Loucy (cell line): ENCODE data around the gene TMEM18.

Experiments used
- H2AFZ ChIP-seq: fragments of 200-600 bp; sonication (generic); 2 replicates; pipeline ENCODE4 v1.6.0; 2016; ENCODE audit warnings: antibody characterized with exemption, mild to moderate bottlenecking, low read length, moderate library complexity
- H3F3A ChIP-seq: fragments of 200-600 bp; 2 replicates; pipeline ENCODE4 v1.6.0; 2016; ENCODE audit warnings: antibody characterized with exemption, low read depth, mild to moderate bottlenecking
- H3K27me3 ChIP-seq: fragments of 200-600 bp; sonication (generic); 2 replicates; pipeline ENCODE4 v1.6.1; 2014; ENCODE audit warnings: low read length, mild to moderate bottlenecking; ENCODE audit not compliant: insufficient read depth, poor library complexity, severe bottlenecking
- H3K36me3 ChIP-seq: fragments of 200-600 bp; sonication (generic); 2 replicates; pipeline ENCODE4 v1.6.1; 2016; ENCODE audit warnings: low read length; ENCODE audit not compliant: insufficient read depth
- H3K4me1 ChIP-seq: fragments of 200-600 bp; sonication (generic); 2 replicates; pipeline ENCODE4 v1.5.1; 2014; ENCODE audit warnings: low read length, mild to moderate bottlenecking; ENCODE audit not compliant: insufficient read depth, poor library complexity, severe bottlenecking
- H3K4me2 ChIP-seq: fragments of 200-600 bp; sonication (generic); 2 replicates; pipeline ENCODE4 v1.6.0; 2014; ENCODE audit warnings: antibody characterized with exemption, low read length, low read depth, mild to moderate bottlenecking; ENCODE audit not compliant: poor library complexity, severe bottlenecking
- H3K4me3 ChIP-seq: fragments of 200-600 bp; sonication (generic); 2 replicates; pipeline ENCODE4 v1.5.1; 2014; ENCODE audit warnings: low read length, mild to moderate bottlenecking, mixed read lengths; ENCODE audit not compliant: poor library complexity, severe bottlenecking
- H3K79me2 ChIP-seq: fragments of 200-600 bp; sonication (generic); 2 replicates; pipeline ENCODE4 v1.6.1; 2014; ENCODE audit warnings: low read length; ENCODE audit not compliant: insufficient read depth
- H3K9ac ChIP-seq: fragments of 200-600 bp; sonication (generic); 2 replicates; pipeline ENCODE4 v1.6.0; 2014; ENCODE audit warnings: mild to moderate bottlenecking, low read depth, low read length, moderate library complexity; ENCODE audit not compliant: poor library complexity, severe bottlenecking
- H3K9me2 ChIP-seq: fragments of 200-600 bp; sonication (generic); replicated peaks from 2 replicates; pipeline ENCODE4 v1.6.1; 2016; ENCODE audit warnings: low read depth, low read length, mixed read lengths
- H3K9me3 ChIP-seq: fragments of 200-600 bp; sonication (generic); 2 replicates; pipeline ENCODE4 v1.6.1; 2014; ENCODE audit warnings: mild to moderate bottlenecking, antibody characterized with exemption, low read length, low read depth; ENCODE audit not compliant: insufficient read depth
- H4K20me1 ChIP-seq: fragments of 200-600 bp; sonication (generic); 2 replicates; pipeline ENCODE4 v1.6.0; 2014; ENCODE audit warnings: antibody characterized with exemption, low read length, mild to moderate bottlenecking; ENCODE audit not compliant: insufficient read depth, poor library complexity, severe bottlenecking
- CTCF ChIP-seq: fragments of 200-600 bp; sonication (generic); conservative IDR thresholded peaks from 2 replicates; pipeline ENCODE4 v1.5.1; 2014; ENCODE audit warnings: mild to moderate bottlenecking, antibody characterized with exemption, low read length
- EZH2phosphoT487 ChIP-seq: fragments of 200-600 bp; IDR thresholded peaks from 2 replicates; pipeline ENCODE4 v1.6.1; 2018; ENCODE audit warnings: antibody characterized with exemption, mild to moderate bottlenecking, moderate library complexity, borderline replicate concordance

Gene TMEM18

GRCh38 chr2:674321-674985 lies 2.8 kb downstream of the TMEM18 start:
- H3K4me2 ChIP-seq, result peak overlapping the region; percentile 87
- no peaks in the 10 kb centered on the region for H3F3A ChIP-seq
- peak overlapping the region; percentile 50 for H3K9ac ChIP-seq
- no peaks in the 10 kb centered on the region for H3K9me3 ChIP-seq
- H3K36me3 ChIP-seq, result peaks cover 23% of the 10 kb centered on the region; the same call in 1 of the 2 replicates
- no peak overlapping the region for H2AFZ ChIP-seq
- H3K79me2 ChIP-seq, result peaks cover 52% of the 10 kb centered on the region
- H3K4me3 ChIP-seq, result peak overlapping the region; percentile 75
- H4K20me1 ChIP-seq, result peaks cover 34% of the 10 kb centered on the region
- TF ChIP-seq CTCF, result no peak
- TF ChIP-seq EZH2phosphoT487, result no peak
- H3K9me2 ChIP-seq, result no peaks in the 10 kb centered on the region
- no peaks in the 10 kb centered on the region for H3K27me3 ChIP-seq
- peaks cover 30% of the 10 kb centered on the region for H3K4me1 ChIP-seq

- Histone ChIP-seq H3K4me1 (peaks cover 30% of the 10 kb centered on the region), H3K9ac (peak overlapping the region; percentile 50), H3K9me3 (no peaks in the 10 kb centered on the region), H3K9me2 (no peaks in the 10 kb centered on the region), H3K36me3 (peaks cover 30% of the 10 kb centered on the region; the same call in 1 of the 2 replicates), H2AFZ (no peak overlapping the region), H3K27me3 (no peaks in the 10 kb centered on the region), H4K20me1 (peaks cover 34% of the 10 kb centered on the region), H3K79me2 (peaks cover 50% of the 10 kb centered on the region), H3F3A (no peaks in the 10 kb centered on the region), H3K4me2 (peak overlapping the region; percentile 87), H3K4me3 (peak overlapping the region; percentile 75)
- no peak for TF ChIP-seq CTCF
Observed at GRCh38 chr2:673615-674320, 3.4 kb downstream of the TMEM18 start.

- Histone ChIP-seq H3K4me3 (peak overlapping the region; percentile 8), H3K36me3 (peaks cover 37% of the 10 kb centered on the region; the same call in 1 of the 2 replicates), H3K27me3 (no peaks in the 10 kb centered on the region), H4K20me1 (peaks cover 34% of the 10 kb centered on the region), H3K9ac (no peak overlapping the region), H3K9me3 (no peaks in the 10 kb centered on the region), H3K4me1 (peaks cover 26% of the 10 kb centered on the region), H3F3A (no peaks in the 10 kb centered on the region), H3K9me2 (no peaks in the 10 kb centered on the region), H3K79me2 (peaks cover 42% of the 10 kb centered on the region), H2AFZ (no peak overlapping the region), H3K4me2 (peak overlapping the region; percentile 87)
- TF ChIP-seq CTCF (no peak), EZH2phosphoT487 (no peak)
Observed at GRCh38 chr2:673016-673415, 4.2 kb downstream of the TMEM18 start.
